KOPT-K1 (cell line): ENCODE results near the gene PIGK.

ENCODE experiments used
- H3K27ac ChIP-seq: fragments of 200-600 bp; sonication (generic); 2 replicates; pipeline ENCODE4 v1.5.1; 2016; ENCODE audit warnings: antibody characterized with exemption, mild to moderate bottlenecking, low read depth, low read length; ENCODE audit not compliant: poor library complexity, severe bottlenecking
- H3K36me3 ChIP-seq: fragments of 200-600 bp; sonication (generic); 2 replicates; pipeline ENCODE4 v1.5.1; 2017; ENCODE audit warnings: antibody characterized with exemption, mild to moderate bottlenecking, low read length, moderate library complexity; ENCODE audit not compliant: insufficient read depth
- H3K9me3 ChIP-seq: fragments of 200-600 bp; sonication (generic); 2 replicates; pipeline ENCODE4 v1.5.1; 2017; ENCODE audit warnings: antibody characterized with exemption, low read length, mild to moderate bottlenecking; ENCODE audit not compliant: insufficient read depth, poor library complexity, severe bottlenecking

PIGK gene

GRCh38 chr1:77096496-77097255 lies 122.6 kb downstream of the PIGK start:
- H3K27ac ChIP-seq = no peak overlapping the region
- no peaks in the 10 kb centered on the region for H3K9me3 ChIP-seq
- no peaks in the 10 kb centered on the region for H3K36me3 ChIP-seq

- no peaks in the 10 kb centered on the region for H3K36me3 ChIP-seq
- H3K27ac ChIP-seq = no peak overlapping the region
- no peaks in the 10 kb centered on the region for H3K9me3 ChIP-seq
Observed at GRCh38 chr1:77095236-77095635, 124.0 kb downstream of the PIGK start.

- H3K9me3 ChIP-seq = no peaks in the 10 kb centered on the region
- H3K36me3 ChIP-seq = no peaks in the 10 kb centered on the region
- H3K27ac ChIP-seq = no peak overlapping the region
Observed at GRCh38 chr1:77089756-77090155, 129.5 kb downstream of the PIGK start.

GRCh38 chr1:77085109-77085508 lies 134.1 kb downstream of the PIGK start:
- Histone ChIP-seq H3K36me3 (no peaks in the 10 kb centered on the region), H3K9me3 (no peaks in the 10 kb centered on the region), H3K27ac (no peak overlapping the region)

GRCh38 chr1:77084457-77084856 lies 134.8 kb downstream of the PIGK start:
- H3K36me3 ChIP-seq = no peaks in the 10 kb centered on the region
- H3K27ac ChIP-seq = no peak overlapping the region
- no peaks in the 10 kb centered on the region for H3K9me3 ChIP-seq

- Histone ChIP-seq H3K27ac (no peak overlapping the region), H3K9me3 (no peaks in the 10 kb centered on the region), H3K36me3 (no peaks in the 10 kb centered on the region)
Observed at GRCh38 chr1:77081834-77082233, 137.4 kb downstream of the PIGK start.

- no peaks in the 10 kb centered on the region for H3K9me3 ChIP-seq
- no peak overlapping the region for H3K27ac ChIP-seq
- H3K36me3 ChIP-seq = no peaks in the 10 kb centered on the region
Observed at GRCh38 chr1:77076759-77077158, 142.5 kb downstream of the PIGK start.

GRCh38 chr1:77068013-77068412 lies 151.2 kb downstream of the PIGK start:
- Histone ChIP-seq H3K36me3 (no peaks in the 10 kb centered on the region), H3K27ac (no peak overlapping the region), H3K9me3 (no peaks in the 10 kb centered on the region)

- no peaks in the 10 kb centered on the region for H3K36me3 ChIP-seq
- no peak overlapping the region for H3K27ac ChIP-seq
Observed at GRCh38 chr1:77065693-77066342, 153.4 kb downstream of the PIGK start.

GRCh38 chr1:77064246-77064645 lies 155.0 kb downstream of the PIGK start:
- H3K36me3 ChIP-seq = no peaks in the 10 kb centered on the region
- H3K9me3 ChIP-seq = no peaks in the 10 kb centered on the region
- no peak overlapping the region for H3K27ac ChIP-seq

More at GRCh38 chr1:77065693-77066342, 153.4 kb downstream of the PIGK start:
- H3K9me3 ChIP-seq = no peaks in the 10 kb centered on the region

GRCh38 chr1:77063118-77063517 lies 156.1 kb downstream of the PIGK start:
- Histone ChIP-seq H3K36me3 (no peaks in the 10 kb centered on the region), H3K27ac (no peak overlapping the region), H3K9me3 (no peaks in the 10 kb centered on the region)

- no peak overlapping the region for H3K27ac ChIP-seq
- H3K9me3 ChIP-seq = no peaks in the 10 kb centered on the region
- no peaks in the 10 kb centered on the region for H3K36me3 ChIP-seq
Observed at GRCh38 chr1:77061162-77061561, 158.1 kb downstream of the PIGK start.

GRCh38 chr1:77060000-77060399 lies 159.2 kb downstream of the PIGK start:
- Histone ChIP-seq H3K36me3 (no peaks in the 10 kb centered on the region), H3K9me3 (no peaks in the 10 kb centered on the region), H3K27ac (no peak overlapping the region)

- no peaks in the 10 kb centered on the region for H3K9me3 ChIP-seq
- H3K27ac ChIP-seq = no peak overlapping the region
- no peaks in the 10 kb centered on the region for H3K36me3 ChIP-seq
Observed at GRCh38 chr1:77057994-77058585, 161.1 kb downstream of the PIGK start.

GRCh38 chr1:77056525-77056924 lies 162.7 kb downstream of the PIGK start:
- H3K27ac ChIP-seq = no peak overlapping the region
- no peaks in the 10 kb centered on the region for H3K36me3 ChIP-seq
- no peaks in the 10 kb centered on the region for H3K9me3 ChIP-seq
